DND-41 (cell line): Measurements from ENCODE around the gene DUSP2.

Source experiments
- CTCF ChIP-seq: IDR thresholded peaks from 2 replicates; pipeline ENCODE4 v1.5.1; 2012; ENCODE audit warnings: borderline replicate concordance, low read length, moderate library complexity, mild to moderate bottlenecking; ENCODE audit not compliant: poor library complexity, severe bottlenecking; ENCODE audit errors: extremely low read depth
- EZH2 ChIP-seq: IDR thresholded peaks from 3 replicates; pipeline ENCODE4 v1.6.1; 2012; ENCODE audit warnings: borderline replicate concordance, low read depth, mild to moderate bottlenecking, moderate library complexity, low read length, inconsistent platforms; ENCODE audit not compliant: severe bottlenecking

GRCh38 chr2:96111823-96112500, 33.3 kb downstream of the DUSP2 start:
- TF ChIP-seq CTCF, result no peak
- no peak for TF ChIP-seq EZH2
